Epidermal melanocyte (primary cell): ENCODE measurements around the gene TNC.

Source experiments
- DNase-seq: peaks from one replicate; pipeline ENCODE4 v3.0.0; 2011; ENCODE audit warnings: low spot score; ENCODE audit not compliant: insufficient read length

Gene TNC

GRCh38 chr9:114981063-114981462 lies 136.9 kb downstream of the TNC start:
- no peak for DNase-seq

- no peak for DNase-seq
Measured at GRCh38 chr9:114973216-114973615, 144.7 kb downstream of the TNC start.

GRCh38 chr9:114972510-114973136 lies 145.3 kb downstream of the TNC start:
- DNase-seq = no peak
